RKO (cell line): Measurements from ENCODE around the gene FIG4.
"Not testable (repeated sequence)": the region's sequence is repeated elsewhere in the genome, so short reads cannot be mapped to it uniquely, and the experiment has no call there.

Experiments used
- DNase-seq: peaks from one replicate; pipeline ENCODE4 v3.0.0-alpha.2; 2016; ENCODE audit warnings: low spot score

Gene FIG4

GRCh38 chr6:109702791-109703190 lies 11.7 kb downstream of the FIG4 start:
- no peak for DNase-seq

GRCh38 chr6:109705258-109705657 lies 14.2 kb downstream of the FIG4 start:
- DNase-seq = peak; percentile 90

- DNase-seq = no peak
Observed at GRCh38 chr6:109706513-109706912, 15.4 kb downstream of the FIG4 start.

- DNase-seq = not testable (repeated sequence)
Observed at GRCh38 chr6:109708099-109708498, 17.0 kb downstream of the FIG4 start.

- peak; percentile 45 for DNase-seq
Observed at GRCh38 chr6:109713097-109713496, 22.0 kb downstream of the FIG4 start.

- no peak for DNase-seq
Observed at GRCh38 chr6:109714166-109714565, 23.1 kb downstream of the FIG4 start.

- DNase-seq = no peak
Observed at GRCh38 chr6:109714611-109715010, 23.5 kb downstream of the FIG4 start.

GRCh38 chr6:109715616-109716015 lies 24.5 kb downstream of the FIG4 start:
- DNase-seq = no peak

GRCh38 chr6:109717971-109718370 lies 26.9 kb downstream of the FIG4 start:
- no peak for DNase-seq

GRCh38 chr6:109718991-109719390 lies 27.9 kb downstream of the FIG4 start:
- no peak for DNase-seq

GRCh38 chr6:109720311-109720710 lies 29.2 kb downstream of the FIG4 start:
- no peak for DNase-seq

GRCh38 chr6:109722011-109722410 lies 30.9 kb downstream of the FIG4 start:
- no peak for DNase-seq

GRCh38 chr6:109722564-109723254 lies 31.6 kb downstream of the FIG4 start:
- no peak for DNase-seq

GRCh38 chr6:109725250-109725649 lies 34.2 kb downstream of the FIG4 start:
- DNase-seq = not testable (repeated sequence)

GRCh38 chr6:109736273-109737025 lies 45.4 kb downstream of the FIG4 start:
- no peak for DNase-seq

GRCh38 chr6:109738255-109738654 lies 47.2 kb downstream of the FIG4 start:
- no peak for DNase-seq

- DNase-seq = no peak
Observed at GRCh38 chr6:109738667-109739066, 47.6 kb downstream of the FIG4 start.

- no peak for DNase-seq
Observed at GRCh38 chr6:109739686-109740085, 48.6 kb downstream of the FIG4 start.

GRCh38 chr6:109740787-109741186 lies 49.7 kb downstream of the FIG4 start:
- DNase-seq = no peak

- DNase-seq = peak; percentile 89
Observed at GRCh38 chr6:109743739-109744138, 52.6 kb downstream of the FIG4 start.

GRCh38 chr6:109744779-109745178 lies 53.7 kb downstream of the FIG4 start:
- not testable (repeated sequence) for DNase-seq

- DNase-seq = no peak
Observed at GRCh38 chr6:109747221-109747620, 56.1 kb downstream of the FIG4 start.

- no peak for DNase-seq
Observed at GRCh38 chr6:109759098-109759955, 68.2 kb downstream of the FIG4 start.
